Kidney epithelial cell (primary cell): ENCODE results near the gene MMP11. TPM values are rescaled to one million over a fixed set of nuclear protein-coding genes. Genes with fewer than 3 reads are reported as not detected.

ENCODE experiments used
- DNase-seq: peaks from one replicate; pipeline ENCODE4 v3.0.0-alpha.2; 2010; ENCODE audit warnings: low read depth
- H3K27me3 ChIP-seq: 2 replicates; pipeline ENCODE4 v1.6.0; 2011; ENCODE audit warnings: low read length; ENCODE audit not compliant: control insufficient read depth, insufficient read depth
- H3K36me3 ChIP-seq: 2 replicates; pipeline ENCODE4 v1.5.1; 2011; ENCODE audit warnings: low read length; ENCODE audit not compliant: control insufficient read depth, insufficient read depth
- H3K4me3 ChIP-seq: 2 replicates; pipeline ENCODE4 v1.5.1; 2011; ENCODE audit warnings: low read depth, mild to moderate bottlenecking, control low read depth, low read length
- CTCF ChIP-seq: IDR thresholded peaks from 2 replicates; pipeline ENCODE4 v1.5.1; 2011; ENCODE audit warnings: mild to moderate bottlenecking, moderate library complexity, low read length, control low read depth, inconsistent platforms; ENCODE audit not compliant: insufficient read depth, poor library complexity, severe bottlenecking
- total RNA-seq: library from RNA; depleted of rRNA; stranded (reverse); fragments of >200 nt; gene quantifications from 2 replicates; pipeline ENCODE4 v1.2.3, GENCODE V29; 2015

MMP11 gene
- total RNA-seq, 1 donor from 2014 or later, result 41.9 TPM

- no peak for TF ChIP-seq CTCF
- Histone ChIP-seq H3K36me3 (peaks cover 4% of the 10 kb centered on the region), H3K4me3 (no peak overlapping the region), H3K27me3 (no peaks in the 10 kb centered on the region)
- DNase-seq, result no peak
Observed at GRCh38 chr22:23789121-23789520, 16.5 kb downstream of the MMP11 start.

- Histone ChIP-seq H3K36me3 (peaks cover 4% of the 10 kb centered on the region), H3K4me3 (no peak overlapping the region), H3K27me3 (no peaks in the 10 kb centered on the region)
- DNase-seq, result no peak
- TF ChIP-seq CTCF, result no peak
Observed at GRCh38 chr22:23789638-23790037, 17.0 kb downstream of the MMP11 start.

GRCh38 chr22:23790819-23791737 lies 18.4 kb downstream of the MMP11 start:
- no peak for TF ChIP-seq CTCF

GRCh38 chr22:23791738-23792645 lies 19.3 kb downstream of the MMP11 start:
- H3K36me3 ChIP-seq, result peaks cover 5% of the 10 kb centered on the region
- H3K27me3 ChIP-seq, result no peaks in the 10 kb centered on the region
- no peak overlapping the region for H3K4me3 ChIP-seq
- TF ChIP-seq CTCF, result no peak
- no peak for DNase-seq

More at GRCh38 chr22:23790819-23791737, 18.4 kb downstream of the MMP11 start:
- no peaks in the 10 kb centered on the region for H3K27me3 ChIP-seq
- no peak overlapping the region for H3K4me3 ChIP-seq
- no peak for DNase-seq
- peaks cover 4% of the 10 kb centered on the region for H3K36me3 ChIP-seq

- H3K27me3 ChIP-seq, result no peaks in the 10 kb centered on the region
- peaks cover 5% of the 10 kb centered on the region for H3K36me3 ChIP-seq
- TF ChIP-seq CTCF, result no peak
- DNase-seq, result no peak
- no peak overlapping the region for H3K4me3 ChIP-seq
Observed at GRCh38 chr22:23793326-23793725, 20.7 kb downstream of the MMP11 start.
